ENCODE data around the gene USP12. TPM values are rescaled to one million over a fixed set of nuclear protein-coding genes. Genes with fewer than 3 reads are reported as not detected.

USP12 gene
- total RNA-seq, 1 donor from 2014 or later, result 32.6 TPM

DNA sequence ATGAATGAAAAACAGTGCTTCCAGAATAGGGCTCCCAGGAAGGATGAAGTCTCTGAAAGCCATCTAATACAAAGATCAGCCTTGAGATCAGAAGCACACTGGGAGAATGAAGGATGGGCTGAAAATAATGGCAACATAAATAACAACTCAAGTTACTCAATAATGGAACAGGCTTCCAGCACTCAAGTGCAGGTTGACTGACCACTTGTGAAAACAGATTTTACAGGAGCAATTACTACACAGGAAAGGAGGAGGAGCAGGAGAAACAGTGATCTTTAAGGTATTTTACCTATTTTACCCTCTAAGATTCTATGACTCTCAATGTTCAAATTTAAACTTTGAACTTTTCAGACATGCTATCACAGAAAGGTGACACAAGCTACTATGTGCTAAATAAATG, 106.0 kb downstream of the USP12 start:
- peaks cover 13% of the 10 kb centered on the region for H3K4me1 Mint-ChIP-seq (ENCODE audit: unreplicated experiment)
- no peak for DNase-seq (ENCODE audit: extremely low spot score, unreplicated experiment)

GRCh38 chr13:27064252-27064995, 107.2 kb downstream of the USP12 start:
- TF ChIP-seq, protein P1, sequence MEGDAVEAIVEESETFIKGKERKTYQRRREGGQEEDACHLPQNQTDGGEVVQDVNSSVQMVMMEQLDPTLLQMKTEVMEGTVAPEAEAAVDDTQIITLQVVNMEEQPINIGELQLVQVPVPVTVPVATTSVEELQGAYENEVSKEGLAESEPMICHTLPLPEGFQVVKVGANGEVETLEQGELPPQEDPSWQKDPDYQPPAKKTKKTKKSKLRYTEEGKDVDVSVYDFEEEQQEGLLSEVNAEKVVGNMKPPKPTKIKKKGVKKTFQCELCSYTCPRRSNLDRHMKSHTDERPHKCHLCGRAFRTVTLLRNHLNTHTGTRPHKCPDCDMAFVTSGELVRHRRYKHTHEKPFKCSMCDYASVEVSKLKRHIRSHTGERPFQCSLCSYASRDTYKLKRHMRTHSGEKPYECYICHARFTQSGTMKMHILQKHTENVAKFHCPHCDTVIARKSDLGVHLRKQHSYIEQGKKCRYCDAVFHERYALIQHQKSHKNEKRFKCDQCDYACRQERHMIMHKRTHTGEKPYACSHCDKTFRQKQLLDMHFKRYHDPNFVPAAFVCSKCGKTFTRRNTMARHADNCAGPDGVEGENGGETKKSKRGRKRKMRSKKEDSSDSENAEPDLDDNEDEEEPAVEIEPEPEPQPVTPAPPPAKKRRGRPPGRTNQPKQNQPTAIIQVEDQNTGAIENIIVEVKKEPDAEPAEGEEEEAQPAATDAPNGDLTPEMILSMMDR (IDR thresholded peaks at IDR 0.05), result no peak
- H3K27me3 Mint-ChIP-seq (ENCODE audit: unreplicated experiment), result no peaks in the 10 kb centered on the region
- peaks cover 5% of the 10 kb centered on the region for H3K9me3 Mint-ChIP-seq (ENCODE audit: unreplicated experiment)
- H3K4me1 Mint-ChIP-seq (ENCODE audit: unreplicated experiment), result peaks cover 13% of the 10 kb centered on the region
- H3K36me3 Mint-ChIP-seq (ENCODE audit: unreplicated experiment), result peaks cover 26% of the 10 kb centered on the region
- H3K4me3 Mint-ChIP-seq (ENCODE audit: unreplicated experiment), result no peak overlapping the region
- no peak overlapping the region for H3K27ac Mint-ChIP-seq (ENCODE audit: unreplicated experiment)
- no peak for DNase-seq (ENCODE audit: extremely low spot score, unreplicated experiment)

More for the DNA sequence above, 106.0 kb downstream of the USP12 start:
- no peak overlapping the region for H3K27ac Mint-ChIP-seq (ENCODE audit: unreplicated experiment)
- no peaks in the 10 kb centered on the region for H3K27me3 Mint-ChIP-seq (ENCODE audit: unreplicated experiment)
- H3K4me3 Mint-ChIP-seq (ENCODE audit: unreplicated experiment), result no peak overlapping the region
- peaks cover 5% of the 10 kb centered on the region for H3K9me3 Mint-ChIP-seq (ENCODE audit: unreplicated experiment)
- peaks cover 29% of the 10 kb centered on the region for H3K36me3 Mint-ChIP-seq (ENCODE audit: unreplicated experiment)
- TF ChIP-seq, protein P1 (IDR thresholded peaks at IDR 0.05), result no peak

GRCh38 chr13:27057817-27058216, 113.8 kb downstream of the USP12 start:
- TF ChIP-seq, protein P1 (IDR thresholded peaks at IDR 0.05), result no peak
- peaks cover 6% of the 10 kb centered on the region for H3K36me3 Mint-ChIP-seq (ENCODE audit: unreplicated experiment)
- no peaks in the 10 kb centered on the region for H3K27me3 Mint-ChIP-seq (ENCODE audit: unreplicated experiment)
- no peak overlapping the region for H3K27ac Mint-ChIP-seq (ENCODE audit: unreplicated experiment)
- no peaks in the 10 kb centered on the region for H3K9me3 Mint-ChIP-seq (ENCODE audit: unreplicated experiment)
- peaks cover 38% of the 10 kb centered on the region for H3K4me1 Mint-ChIP-seq (ENCODE audit: unreplicated experiment)
- DNase-seq (ENCODE audit: extremely low spot score, unreplicated experiment), result no peak
- no peak overlapping the region for H3K4me3 Mint-ChIP-seq (ENCODE audit: unreplicated experiment)

DNA sequence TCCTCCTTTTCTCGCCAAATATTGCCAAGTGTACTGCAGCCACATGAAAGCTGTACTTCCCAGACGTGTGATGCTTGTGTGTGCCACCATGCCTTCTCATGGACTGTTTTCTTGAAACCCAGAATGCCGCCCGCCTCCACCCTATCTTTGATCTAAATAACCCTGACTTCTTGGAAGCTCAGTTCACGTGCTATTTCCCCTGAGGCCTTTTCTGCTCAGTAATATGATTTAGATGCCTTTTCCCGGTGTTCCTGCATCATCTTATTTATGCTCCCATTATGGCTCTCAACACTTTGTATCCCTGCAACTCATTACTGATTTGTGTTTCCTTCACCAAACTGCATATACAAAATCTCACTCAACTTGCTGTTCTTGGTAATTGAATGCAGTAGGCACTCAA, 116.1 kb downstream of the USP12 start:
- Mint-ChIP-seq H3K27me3 (ENCODE audit: unreplicated experiment) (no peaks in the 10 kb centered on the region), H3K36me3 (ENCODE audit: unreplicated experiment) (peaks cover 8% of the 10 kb centered on the region), H3K9me3 (ENCODE audit: unreplicated experiment) (no peaks in the 10 kb centered on the region), H3K27ac (ENCODE audit: unreplicated experiment) (no peak overlapping the region), H3K4me1 (ENCODE audit: unreplicated experiment) (peaks cover 42% of the 10 kb centered on the region), H3K4me3 (ENCODE audit: unreplicated experiment) (no peak overlapping the region)
- TF ChIP-seq, protein P1 (IDR thresholded peaks at IDR 0.05), result no peak
- DNase-seq (ENCODE audit: extremely low spot score, unreplicated experiment), result no peak

DNA sequence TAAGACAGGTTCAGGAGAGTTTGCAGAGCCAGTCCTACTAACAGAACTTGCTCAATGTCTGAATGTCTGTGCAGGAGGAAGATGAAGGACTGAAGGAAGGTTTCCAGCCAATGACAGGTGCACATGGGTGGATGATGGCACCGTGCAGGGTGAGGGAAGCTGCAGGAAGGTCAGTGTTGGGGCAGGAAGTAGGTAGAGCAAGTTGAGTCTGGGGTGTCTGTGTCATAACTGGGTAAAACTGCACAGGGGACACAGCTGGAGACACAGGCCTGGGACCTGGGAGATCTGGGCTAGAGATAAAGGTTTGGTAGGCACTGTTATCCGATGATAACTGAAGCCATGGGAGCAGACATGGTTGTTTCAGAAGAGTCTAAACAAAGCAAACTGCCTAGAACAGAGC, 116.9 kb downstream of the USP12 start:
- TF ChIP-seq, protein P1 (IDR thresholded peaks at IDR 0.05), result no peak
- no peak for DNase-seq (ENCODE audit: extremely low spot score, unreplicated experiment)
- H3K4me1 Mint-ChIP-seq (ENCODE audit: unreplicated experiment), result peaks cover 42% of the 10 kb centered on the region
- peaks cover 8% of the 10 kb centered on the region for H3K36me3 Mint-ChIP-seq (ENCODE audit: unreplicated experiment)
- H3K27me3 Mint-ChIP-seq (ENCODE audit: unreplicated experiment), result no peaks in the 10 kb centered on the region
- H3K27ac Mint-ChIP-seq (ENCODE audit: unreplicated experiment), result no peak overlapping the region
- H3K4me3 Mint-ChIP-seq (ENCODE audit: unreplicated experiment), result no peak overlapping the region
- no peaks in the 10 kb centered on the region for H3K9me3 Mint-ChIP-seq (ENCODE audit: unreplicated experiment)
